Osteocyte (in vitro differentiated cells): ENCODE data around the gene IL25. TPM values are rescaled to one million over a fixed set of nuclear protein-coding genes. Genes with fewer than 3 reads are reported as not detected.
"Not testable (repeated sequence)": the region's sequence is repeated elsewhere in the genome, so short reads cannot be mapped to it uniquely, and the experiment has no call there.

Source experiments
- DNase-seq: peaks from one replicate; pipeline ENCODE4 v3.0.0; 2021; ENCODE audit warnings: mixed read lengths; ENCODE audit not compliant: unreplicated experiment; ENCODE audit errors: extremely low spot score
- H3K27ac Mint-ChIP-seq: one replicate; pipeline ENCODE4 v1.8.0; 2021; ENCODE audit warnings: mild to moderate bottlenecking, mixed read lengths; ENCODE audit not compliant: unreplicated experiment
- H3K27me3 Mint-ChIP-seq: one replicate; pipeline ENCODE4 v1.8.0; 2021; ENCODE audit warnings: mixed read lengths; ENCODE audit not compliant: unreplicated experiment
- H3K36me3 Mint-ChIP-seq: one replicate; pipeline ENCODE4 v1.8.0; 2021; ENCODE audit warnings: mixed read lengths; ENCODE audit not compliant: unreplicated experiment
- H3K4me1 Mint-ChIP-seq: one replicate; pipeline ENCODE4 v1.8.0; 2021; ENCODE audit warnings: mixed read lengths; ENCODE audit not compliant: unreplicated experiment
- H3K4me3 Mint-ChIP-seq: one replicate; pipeline ENCODE4 v1.8.0; 2021; ENCODE audit warnings: mild to moderate bottlenecking, moderate library complexity, mixed read lengths; ENCODE audit not compliant: unreplicated experiment
- H3K9me3 Mint-ChIP-seq: one replicate; pipeline ENCODE4 v1.8.0; 2021; ENCODE audit warnings: mixed read lengths; ENCODE audit not compliant: unreplicated experiment
- total RNA-seq: library from RNA; stranded (reverse); gene quantifications from 2 replicates; pipeline ENCODE4 v1.2.1, GENCODE V29; 2021
- TF ChIP-seq, protein P1 (sequence below): fragments of 200-600 bp; sonication (generic); IDR thresholded peaks from 2 replicates; pipeline ENCODE4 v1.5.0; 2021; ENCODE audit warnings: antibody characterized with exemption, mild to moderate bottlenecking, moderate library complexity

Gene IL25
- total RNA-seq, 1 donor from 2014 or later: not detected

DNA sequence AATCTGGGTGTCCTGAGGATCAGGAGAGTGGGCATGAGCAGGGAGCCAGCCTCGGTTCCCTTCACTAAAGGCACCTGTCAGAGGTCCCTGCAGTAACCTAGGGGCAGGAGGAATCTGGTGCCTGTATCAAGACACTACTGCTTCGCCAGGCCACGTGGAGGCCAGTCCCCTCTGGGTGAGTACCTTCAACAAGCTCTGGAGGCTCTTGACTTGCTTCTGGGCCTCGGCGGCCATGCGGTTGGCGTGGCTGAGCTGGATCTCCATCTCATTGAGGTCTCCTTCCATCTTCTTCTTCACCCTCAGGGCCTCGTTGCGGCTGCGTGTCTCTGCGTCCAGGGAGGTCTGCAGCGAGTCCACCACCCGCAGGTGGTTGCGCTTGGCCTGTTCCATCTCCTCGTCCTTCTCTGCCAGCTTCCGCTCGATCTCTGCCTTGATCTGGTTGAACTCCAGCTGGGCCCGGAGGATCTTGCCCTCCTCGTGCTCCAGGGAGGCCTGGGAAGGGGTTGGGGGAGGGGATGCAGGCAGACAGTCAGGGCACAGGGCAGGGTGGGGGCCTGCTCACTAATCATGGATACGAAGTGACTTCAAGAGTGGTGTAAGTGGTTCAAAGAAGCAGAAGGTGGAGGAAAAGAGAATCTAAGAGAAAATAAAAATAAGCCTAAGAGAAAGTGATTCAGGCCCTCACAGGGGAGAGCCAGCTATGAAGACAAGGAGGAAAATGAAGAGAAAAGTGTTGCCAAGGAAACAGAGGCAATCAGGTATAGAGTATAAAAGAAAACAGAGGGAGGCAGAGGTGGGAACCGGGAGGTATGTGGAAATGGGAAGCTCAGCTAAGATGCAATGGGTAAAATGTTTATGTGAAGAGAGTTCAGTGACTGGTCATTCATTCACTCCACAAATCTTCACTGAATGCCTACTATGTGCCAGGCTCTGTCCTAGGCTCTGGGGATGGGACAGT, 43.5 kb downstream of the IL25 start:
- H3K4me1 Mint-ChIP-seq: no peaks in the 10 kb centered on the region
- H3K9me3 Mint-ChIP-seq: no peaks in the 10 kb centered on the region
- H3K36me3 Mint-ChIP-seq: no peaks in the 10 kb centered on the region
- TF ChIP-seq, protein P1, sequence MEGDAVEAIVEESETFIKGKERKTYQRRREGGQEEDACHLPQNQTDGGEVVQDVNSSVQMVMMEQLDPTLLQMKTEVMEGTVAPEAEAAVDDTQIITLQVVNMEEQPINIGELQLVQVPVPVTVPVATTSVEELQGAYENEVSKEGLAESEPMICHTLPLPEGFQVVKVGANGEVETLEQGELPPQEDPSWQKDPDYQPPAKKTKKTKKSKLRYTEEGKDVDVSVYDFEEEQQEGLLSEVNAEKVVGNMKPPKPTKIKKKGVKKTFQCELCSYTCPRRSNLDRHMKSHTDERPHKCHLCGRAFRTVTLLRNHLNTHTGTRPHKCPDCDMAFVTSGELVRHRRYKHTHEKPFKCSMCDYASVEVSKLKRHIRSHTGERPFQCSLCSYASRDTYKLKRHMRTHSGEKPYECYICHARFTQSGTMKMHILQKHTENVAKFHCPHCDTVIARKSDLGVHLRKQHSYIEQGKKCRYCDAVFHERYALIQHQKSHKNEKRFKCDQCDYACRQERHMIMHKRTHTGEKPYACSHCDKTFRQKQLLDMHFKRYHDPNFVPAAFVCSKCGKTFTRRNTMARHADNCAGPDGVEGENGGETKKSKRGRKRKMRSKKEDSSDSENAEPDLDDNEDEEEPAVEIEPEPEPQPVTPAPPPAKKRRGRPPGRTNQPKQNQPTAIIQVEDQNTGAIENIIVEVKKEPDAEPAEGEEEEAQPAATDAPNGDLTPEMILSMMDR: no peak
- no peak overlapping the region for H3K27ac Mint-ChIP-seq
- no peak for DNase-seq
- peaks cover 22% of the 10 kb centered on the region for H3K27me3 Mint-ChIP-seq
- H3K4me3 Mint-ChIP-seq: no peak overlapping the region

DNA sequence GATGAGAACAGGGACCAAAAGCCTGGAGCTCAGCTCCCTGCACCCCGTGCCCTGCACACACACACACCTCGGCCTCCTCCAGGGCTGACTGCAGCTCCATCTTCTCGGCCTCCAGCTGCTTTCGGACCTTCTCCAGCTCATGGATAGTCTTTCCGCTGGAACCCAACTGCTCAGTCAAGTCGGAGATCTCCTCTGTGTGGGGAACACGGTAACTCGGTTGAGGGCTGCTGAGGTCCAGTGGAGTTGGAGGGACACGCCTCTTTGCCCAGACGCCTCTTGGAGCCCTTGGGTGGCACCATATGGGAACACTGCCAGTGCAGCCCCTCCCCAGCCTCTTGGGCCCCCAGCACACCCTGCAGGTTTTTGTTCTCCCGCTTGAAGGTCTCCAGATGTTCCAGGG, 44.2 kb downstream of the IL25 start:
- no peak overlapping the region for H3K4me3 Mint-ChIP-seq
- no peaks in the 10 kb centered on the region for H3K36me3 Mint-ChIP-seq
- no peak overlapping the region for H3K27ac Mint-ChIP-seq
- DNase-seq: no peak
- TF ChIP-seq, protein P1: no peak
- no peaks in the 10 kb centered on the region for H3K9me3 Mint-ChIP-seq
- H3K27me3 Mint-ChIP-seq: peaks cover 19% of the 10 kb centered on the region
- H3K4me1 Mint-ChIP-seq: no peaks in the 10 kb centered on the region

DNA sequence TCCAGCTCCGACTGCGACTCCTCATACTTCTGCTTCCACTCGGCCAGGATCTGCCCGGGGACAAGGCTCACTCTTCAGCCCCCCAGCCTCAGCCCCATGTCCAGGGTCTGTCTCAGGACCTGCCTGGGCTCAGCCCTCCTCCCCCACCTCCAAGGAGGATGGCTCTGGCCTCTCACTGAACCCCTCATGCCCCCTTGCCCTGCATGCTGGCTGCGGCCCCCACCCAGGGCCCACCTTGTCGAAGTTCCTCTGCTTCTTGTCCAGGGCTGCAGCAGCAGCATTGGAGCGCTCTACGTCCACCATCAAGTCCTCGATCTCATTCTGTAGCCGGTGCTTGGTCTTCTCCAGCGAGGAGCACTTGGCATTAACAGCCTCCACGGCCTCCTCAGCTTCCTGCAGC, 44.7 kb downstream of the IL25 start:
- not testable (repeated sequence) for H3K36me3 Mint-ChIP-seq, H3K9me3 Mint-ChIP-seq

DNA sequence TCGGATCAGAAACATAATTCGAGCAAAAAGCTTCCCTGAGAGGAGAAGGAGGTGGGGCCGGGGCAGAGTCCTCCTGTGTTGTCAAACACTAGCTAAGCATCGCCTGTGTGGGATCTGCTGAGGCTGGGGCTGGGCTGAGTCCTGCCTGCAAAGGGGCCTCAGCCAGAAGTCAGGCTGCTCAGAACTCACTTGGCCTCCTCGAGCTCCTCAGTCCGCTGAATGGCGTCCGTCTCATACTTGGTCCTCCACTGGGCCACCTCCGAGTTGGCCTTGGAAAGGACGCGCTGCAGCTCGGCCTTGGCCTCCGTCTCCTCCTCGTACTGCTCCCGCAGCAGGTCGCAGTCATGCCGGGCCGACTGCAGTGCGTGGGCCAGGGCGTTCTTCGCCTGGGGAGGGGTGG, 45.4 kb downstream of the IL25 start:
- DNase-seq: no peak
- H3K36me3 Mint-ChIP-seq: no peaks in the 10 kb centered on the region
- TF ChIP-seq, protein P1: no peak
- no peaks in the 10 kb centered on the region for H3K9me3 Mint-ChIP-seq
- H3K4me3 Mint-ChIP-seq: no peak overlapping the region
- H3K27ac Mint-ChIP-seq: no peak overlapping the region
- H3K27me3 Mint-ChIP-seq: peaks cover 14% of the 10 kb centered on the region
- H3K4me1 Mint-ChIP-seq: no peaks in the 10 kb centered on the region

More for the DNA sequence above, 44.7 kb downstream of the IL25 start:
- not testable (repeated sequence) for DNase-seq, H3K4me3 Mint-ChIP-seq, H3K4me1 Mint-ChIP-seq, H3K27ac Mint-ChIP-seq
- peaks cover 18% of the 10 kb centered on the region for H3K27me3 Mint-ChIP-seq

DNA sequence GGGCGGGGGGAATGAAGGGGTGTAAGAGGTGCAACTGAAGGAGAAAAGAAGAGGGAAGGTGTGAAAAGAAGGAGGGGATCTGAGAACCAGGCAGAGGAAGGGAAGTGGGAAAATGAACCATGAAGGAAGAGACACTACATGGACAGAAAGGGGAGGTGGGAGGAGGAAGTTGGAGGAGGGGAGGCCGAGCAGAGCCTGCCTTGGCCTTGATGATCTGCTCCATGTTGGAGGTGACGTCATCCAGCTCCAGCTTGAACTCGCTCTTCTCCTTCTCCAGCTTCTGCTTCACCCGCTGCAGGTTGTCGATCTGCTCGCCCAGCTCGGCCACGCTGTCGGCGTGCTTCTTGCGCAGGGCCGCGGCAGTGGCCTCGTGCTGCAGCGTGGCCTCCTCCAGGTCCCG, 47.0 kb downstream of the IL25 start:
- H3K27me3 Mint-ChIP-seq: peaks cover 17% of the 10 kb centered on the region
- H3K4me3 Mint-ChIP-seq, H3K9me3 Mint-ChIP-seq, DNase-seq, H3K27ac Mint-ChIP-seq, H3K36me3 Mint-ChIP-seq, H3K4me1 Mint-ChIP-seq: not testable (repeated sequence)

DNA sequence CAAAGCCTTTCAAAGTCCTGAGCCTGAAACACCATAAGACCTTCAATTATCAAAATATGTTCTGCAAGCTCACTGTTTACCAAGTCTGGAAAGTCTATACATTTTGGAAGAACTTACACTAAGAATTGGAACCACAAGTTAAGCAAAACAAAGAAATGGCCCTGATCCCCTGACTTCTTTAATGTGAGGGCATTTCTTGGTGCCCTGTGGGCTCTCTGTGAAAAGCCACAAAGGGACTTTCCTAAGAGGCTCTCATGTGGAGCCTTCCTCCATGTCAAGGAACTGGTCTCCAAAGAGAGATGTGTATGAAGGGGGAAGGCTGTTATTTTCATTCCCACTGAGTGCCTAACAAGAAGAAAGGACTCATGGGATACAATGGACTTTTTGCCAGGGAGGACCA, 49.0 kb downstream of the IL25 start:
- peaks cover 17% of the 10 kb centered on the region for H3K27me3 Mint-ChIP-seq
- no peaks in the 10 kb centered on the region for H3K36me3 Mint-ChIP-seq

More for the DNA sequence above, 49.0 kb downstream of the IL25 start:
- no peak overlapping the region for H3K4me3 Mint-ChIP-seq
- no peaks in the 10 kb centered on the region for H3K4me1 Mint-ChIP-seq
- H3K27ac Mint-ChIP-seq: no peak overlapping the region
- no peak for DNase-seq
- H3K9me3 Mint-ChIP-seq: no peaks in the 10 kb centered on the region
- TF ChIP-seq, protein P1: no peak
